ENCODE data around the gene GBF1. TPM values are rescaled to one million over a fixed set of nuclear protein-coding genes. Genes with fewer than 3 reads are reported as not detected.
A peak's percentile ranks its signal among the peaks of the same experiment; 100 is the strongest.

Gene GBF1
- total and polyA plus RNA-seq, 2 of the 13 experiments (the other 11 are each of a cell fraction or from before 2014, with no cell fraction given), result 17.1 to 21.9 TPM

GRCh38 chr10:102240467-102241031 lies 4.8 kb upstream of the GBF1 start:
- H3K27me3 ChIP-seq (ENCODE audit: control insufficient read depth in 1 of 2, insufficient read depth in 2 of 2, low read length in 2 of 2), result peaks cover 12 to 62% of the 10 kb centered on the region in 2 experiments; a peak in 4 of 5 replicates
- no peaks in the 10 kb centered on the region for H3K79me2 ChIP-seq (ENCODE audit: insufficient read depth, low read length)
- H3K4me3 ChIP-seq (replicated peaks in 1 of 3; ENCODE audit: insufficient read depth in 1 of 3, low read depth in 2 of 3, low read length in 3 of 3), result peak overlapping the region; percentile 61 to 75 (median 61)
- ATAC-seq (peak; percentile 1; the same call in 2 of the 3 replicates), FAIRE-seq (no peak), DNase-seq (ENCODE audit: low spot score) (no peak)
- peak overlapping the region; percentile 97 for H3K4me2 ChIP-seq (ENCODE audit: low read depth, low read length)
- ChIA-PET CTCF (ENCODE audit: low intra/inter-chr PET ratio, low total read pairs) (interaction anchor here (1.3 kb wide), 1 partner anchor 11 kb away, joined by 3 read pairs; no protein-coding TSS in a partner anchor), POLR2A (no interaction called here)
- peak overlapping the region; percentile 48 for H3K9ac ChIP-seq (ENCODE audit: insufficient read depth, low read depth, low read length)
- H3K36me3 ChIP-seq (replicated peaks in 1 of 2; ENCODE audit: control insufficient read depth in 1 of 2, insufficient read depth in 2 of 2, low read length in 2 of 2), result no peaks in the 10 kb centered on the region
- no peaks in the 10 kb centered on the region for H3K9me3 ChIP-seq (ENCODE audit: low read length)
- H3K4me1 ChIP-seq (ENCODE audit: insufficient read depth, low read length), result peaks cover 38% of the 10 kb centered on the region
- in situ Hi-C loops (cut with HindIII; ENCODE audit: extremely low pct_ligation_motif_present, low pct_unique_long_range_greater_than_20kb), result no loop called here
- H3K27ac ChIP-seq (ENCODE audit: extremely low read length, insufficient read depth, low read length), result no peak overlapping the region
- intact Hi-C loops (cut with micrococcal nuclease; ENCODE audit: unreplicated experiment), result no loop called here
- no TSS peak for BruUV-seq (replicated peaks)
- WGBS (ENCODE audit: low lambda C conversion rate), result 27% methylated on average over 21 of the region's 39 CpGs
- H4K20me1 ChIP-seq (ENCODE audit: insufficient read depth, low read length), result no peaks in the 10 kb centered on the region
- peak; percentile 5 for TF ChIP-seq SRSF1 (optimal IDR thresholded peaks at IDR 0.05; ENCODE audit: low read depth, low read length)
- no peak for TF ChIP-seq REST (IDR thresholded peaks at IDR 0.05; ENCODE audit: borderline replicate concordance in 1 of 2, low read depth in 1 of 2, low read length in 2 of 2)
- no peak for TF ChIP-seq CBX5 (CRISPR knock-in tag; IDR thresholded peaks at IDR 0.05; ENCODE audit: borderline replicate concordance)
- TF ChIP-seq EZH2 (conservative IDR thresholded peaks at IDR 0.05; ENCODE audit: low read depth, low read length), result peak; percentile 42; the same call in 1 of the 2 replicates
- TF ChIP-seq ZNF350 (CRISPR knock-in tag; IDR thresholded peaks at IDR 0.05; ENCODE audit: borderline replicate concordance, low read depth), result 0 out of 2 replicates have a peak, but pooled peaks have one; percentile 3
- 0 out of 2 replicates have a peak, but pooled peaks have one; percentile 37 for TF ChIP-seq HNRNPL (IDR thresholded peaks at IDR 0.05; ENCODE audit: low read depth, low read length)
- 0 out of 2 replicates have a peak, but pooled peaks have one; percentile 1 for TF ChIP-seq MEIS1 (CRISPR knock-in tag; IDR thresholded peaks at IDR 0.05; ENCODE audit: borderline replicate concordance)
- peak; percentile 41 for TF ChIP-seq HNRNPLL (IDR thresholded peaks at IDR 0.05; ENCODE audit: low read depth, low read length, poor library complexity, severe bottlenecking)
- 0 out of 2 replicates have a peak, but pooled peaks have one; percentile 28 for TF ChIP-seq ZBTB38 (CRISPR knock-in tag; IDR thresholded peaks at IDR 0.05)
- 0 out of 2 replicates have a peak, but pooled peaks have one; percentile 23 for TF ChIP-seq NRL (CRISPR knock-in tag; IDR thresholded peaks at IDR 0.05; ENCODE audit: borderline replicate concordance)
- TF ChIP-seq UBTF (CRISPR knock-in tag; IDR thresholded peaks at IDR 0.05), result peak; percentile 20; the same call in 1 of the 2 replicates
- no peak for TF ChIP-seq PAWR (CRISPR knock-in tag; IDR thresholded peaks at IDR 0.05; ENCODE audit: borderline replicate concordance)
- 0 out of 2 replicates have a peak, but pooled peaks have one; percentile 60 for TF ChIP-seq FOXO4 (CRISPR knock-in tag; conservative IDR thresholded peaks at IDR 0.05)
- H2AFZ ChIP-seq (ENCODE audit: low read length), result no peak overlapping the region
